Ureter (tissue), 1 donor: ENCODE results near the gene C12orf54. TPM values are rescaled to one million over a fixed set of nuclear protein-coding genes. Genes with fewer than 3 reads are reported as not detected.
"Not testable (repeated sequence)": the region's sequence is repeated elsewhere in the genome, so short reads cannot be mapped to it uniquely, and the experiment has no call there.

ENCODE experiments used
- DNase-seq: peaks from one replicate; pipeline ENCODE4 v3.0.0-alpha.2; 2020; ENCODE audit warnings: low spot score
- total RNA-seq: library from RNA; stranded (reverse); gene quantifications from one replicate; pipeline ENCODE4 v1.2.4, GENCODE V29; 2023
- donor health status: DM: yes; HTN: yes; CAD: no.

C12orf54 gene
- total RNA-seq, 1 donor from 2014 or later = 1.5 TPM

GRCh38 chr12:48510111-48510510 is 27.8 kb downstream of the C12orf54 start:
- no peak for DNase-seq

GRCh38 chr12:48512855-48513254 is 30.6 kb downstream of the C12orf54 start:
- no peak for DNase-seq

- DNase-seq = no peak
These were observed 32.4 kb downstream of the C12orf54 start for GRCh38 chr12:48514728-48515127.

GRCh38 chr12:48520381-48520780 is 38.1 kb downstream of the C12orf54 start:
- DNase-seq = not testable (repeated sequence)

- no peak for DNase-seq
These were observed 43.0 kb downstream of the C12orf54 start, which contains the start of gene OR8S1 for GRCh38 chr12:48525332-48525731. Gene OR8S1 (plus strand): TSS chr12:48525632. CDS start chr12:48525632, 0 bp downstream.

GRCh38 chr12:48527891-48528670 is 45.8 kb downstream of the C12orf54 start:
- DNase-seq = no peak

GRCh38 chr12:48532601-48533000 is 50.3 kb downstream of the C12orf54 start:
- DNase-seq = no peak

- no peak for DNase-seq
These were observed 54.3 kb downstream of the C12orf54 start for GRCh38 chr12:48536602-48537001.

- DNase-seq = no peak
These were observed 60.1 kb downstream of the C12orf54 start for GRCh38 chr12:48542300-48542928.

- no peak for DNase-seq
These were observed 63.7 kb downstream of the C12orf54 start for GRCh38 chr12:48545833-48546469.

Other genes starting within 250 kb of the C12orf54 start
- gene ZNF641, start 131.6 kb upstream of the C12orf54 start, total RNA-seq = 35.3 TPM
- gene ANP32D, start 9.9 kb upstream of the C12orf54 start, total RNA-seq = not detected
- gene OR8S1, start 43.1 kb downstream of the C12orf54 start, total RNA-seq = not detected
- gene LALBA, start 87.5 kb downstream of the C12orf54 start, total RNA-seq = not detected
- gene KANSL2, start 199.7 kb downstream of the C12orf54 start, total RNA-seq = 34.0 TPM
- gene CCNT1, start 234.2 kb downstream of the C12orf54 start, total RNA-seq = 44.3 TPM